Endothelial cell of umbilical vein (primary cell): ENCODE data around the gene CHN2. TPM values are rescaled to one million over a fixed set of nuclear protein-coding genes. Genes with fewer than 3 reads are reported as not detected.

Source experiments
- BruUV-seq: library from RNA; stranded (reverse); fragments of 400-500 nt; replicated peaks from 2 replicates; lab custom pipeline; 2021; lab: Mats Ljungman, UMichigan
- CTCF ChIA-PET: fragments of 300-600, 350-600 bp; sonication (Branson Sonifier 250); formaldehyde crosslinking; loops from one replicate; lab custom pipeline; 2021; ENCODE audit warnings: antibody characterized with exemption, inconsistent platforms; lab: Charles Lee
- POLR2A ChIA-PET: fragments of 300-600, 350-600 bp; sonication (Branson Sonifier 250); formaldehyde crosslinking; loops from one replicate; lab custom pipeline; 2021; ENCODE audit warnings: antibody characterized with exemption, inconsistent platforms; lab: Charles Lee
- DNase-seq: peaks from one replicate; pipeline ENCODE4 v3.0.0-alpha.2; 2011; ENCODE audit warnings: low read depth, low spot score
- FAIRE-seq: peaks from 2 replicates; lab custom pipeline; 2011; peaks lifted over from hg19 to GRCh38; lab: Jason Lieb, UNC
- H2AFZ ChIP-seq: 2 replicates; pipeline ENCODE4 v1.6.0; 2012; ENCODE audit warnings: low read depth, low read length, control low read depth, inconsistent platforms
- H3K27ac ChIP-seq: 2 replicates; pipeline ENCODE4 v1.5.1; 2011; ENCODE audit warnings: low read depth, mild to moderate bottlenecking, control low read depth, low read length, moderate library complexity; ENCODE audit not compliant: insufficient read depth
- H3K27me3 ChIP-seq, 2 experiments: 2 replicates each; pipeline versions ENCODE4 v1.6.0 to v1.6.1; 2011; ENCODE audit warnings: low read length in 2 of 2, mixed read lengths in 1 of 2; ENCODE audit not compliant: control insufficient read depth in 2 of 2, insufficient read depth in 2 of 2
- H3K36me3 ChIP-seq, 2 experiments: 2 replicates in 1 of 2; 3 replicates in 1 of 2; pipeline ENCODE4 v1.5.1; 2011; ENCODE audit warnings: low read length in 2 of 2, mild to moderate bottlenecking in 1 of 2, moderate library complexity in 1 of 2; ENCODE audit not compliant: control insufficient read depth in 2 of 2, insufficient read depth in 2 of 2; ENCODE audit errors: extremely low read depth in 1 of 2
- H3K4me1 ChIP-seq: 3 replicates; pipeline ENCODE4 v1.5.1; 2011; ENCODE audit warnings: mild to moderate bottlenecking, low read length; ENCODE audit not compliant: control insufficient read depth, insufficient read depth; ENCODE audit errors: extremely low read depth
- H3K4me2 ChIP-seq: 2 replicates; pipeline ENCODE4 v1.6.1; 2011; ENCODE audit warnings: low read length, control low read depth, mixed read lengths; ENCODE audit not compliant: insufficient read depth
- H3K4me3 ChIP-seq, 3 experiments: fragments of 200-600 bp in 1 of 3; sonication (generic), shearing (Covaris generic) in 1 of 3; replicated peaks in 1 of 3; 2 replicates each; pipeline ENCODE4 v1.5.1; 2011 to 2016; ENCODE audit warnings: control low read depth in 3 of 3, low read length in 3 of 3, mild to moderate bottlenecking in 2 of 3, inconsistent platforms in 1 of 3, low read depth in 1 of 3, moderate library complexity in 1 of 3; ENCODE audit not compliant: insufficient read depth in 1 of 3
- H3K79me2 ChIP-seq: 2 replicates; pipeline ENCODE4 v1.6.0; 2012; ENCODE audit warnings: low read length, inconsistent platforms; ENCODE audit not compliant: control insufficient read depth, insufficient read depth
- H3K9ac ChIP-seq: replicated peaks from 2 replicates; pipeline ENCODE3; 2011; ENCODE audit warnings: low read length, control low read depth; ENCODE audit not compliant: insufficient read depth; ENCODE audit errors: extremely low read depth
- H3K9me1 ChIP-seq: replicated peaks from 3 replicates; pipeline ENCODE4 v1.6.0; 2011; ENCODE audit warnings: mild to moderate bottlenecking, low read length; ENCODE audit not compliant: control insufficient read depth, insufficient read depth; ENCODE audit errors: extremely low read depth
- H3K9me3 ChIP-seq: replicated peaks from 2 replicates; pipeline ENCODE4 v1.5.1; 2012; ENCODE audit warnings: low read length, inconsistent platforms; ENCODE audit not compliant: control insufficient read depth, insufficient read depth
- H4K20me1 ChIP-seq: replicated peaks from 2 replicates; pipeline ENCODE3; 2011; ENCODE audit warnings: mild to moderate bottlenecking, low read length; ENCODE audit not compliant: control insufficient read depth, insufficient read depth; ENCODE audit errors: extremely low read depth
- CTCF ChIP-seq, 2 donors: IDR thresholded peaks; 1 replicate in 1 of 2; 2 replicates in 1 of 2; pipeline ENCODE4 v1.5.1; 2011; ENCODE audit warnings: low read length in 2 of 2, mild to moderate bottlenecking in 2 of 2, moderate library complexity in 2 of 2, control low read depth in 1 of 2, inconsistent platforms in 1 of 2, low read depth in 1 of 2; ENCODE audit not compliant: insufficient read depth in 1 of 2; ENCODE audit errors: extremely low read depth in 1 of 2
- EZH2 ChIP-seq: IDR thresholded peaks from 2 replicates; pipeline ENCODE4 v1.6.1; 2012; ENCODE audit warnings: borderline replicate concordance, low read depth, mild to moderate bottlenecking, moderate library complexity, low read length, inconsistent platforms; ENCODE audit not compliant: severe bottlenecking
- FOS ChIP-seq: IDR thresholded peaks from 2 replicates; pipeline ENCODE4 v1.6.1; 2011; ENCODE audit warnings: mild to moderate bottlenecking, low read length, moderate library complexity, borderline replicate concordance; ENCODE audit not compliant: insufficient read depth
- GATA2 ChIP-seq: IDR thresholded peaks from 2 replicates; pipeline ENCODE4 v1.7.0; 2011; ENCODE audit warnings: low read depth, mild to moderate bottlenecking, moderate library complexity, mixed read lengths, low read length; ENCODE audit not compliant: insufficient read length, insufficient read depth
- JUN ChIP-seq: IDR thresholded peaks from 2 replicates; pipeline ENCODE4 v1.6.1; 2011; ENCODE audit warnings: borderline replicate concordance, low read depth; ENCODE audit not compliant: insufficient read length, insufficient read depth
- MAX ChIP-seq: IDR thresholded peaks from 2 replicates; pipeline ENCODE4 v1.6.1; 2011; ENCODE audit not compliant: insufficient read depth, insufficient read length
- MYC ChIP-seq: IDR thresholded peaks from one replicate; pipeline ENCODE4 v1.6.1; 2011; ENCODE audit warnings: mild to moderate bottlenecking, low read depth, low read length
- POLR2A ChIP-seq: IDR thresholded peaks from 2 replicates; pipeline ENCODE4 v1.6.1; 2012; ENCODE audit warnings: low read depth, mild to moderate bottlenecking, control low read depth, low read length
- POLR2AphosphoS5 ChIP-seq: IDR thresholded peaks from 2 replicates; pipeline ENCODE4 v1.6.1; 2012; ENCODE audit warnings: low read depth, mild to moderate bottlenecking, control low read depth, low read length, moderate library complexity; ENCODE audit not compliant: insufficient read depth
- dilution Hi-C: fragments of 300-500 bp; cut with MboI; formaldehyde crosslinking; loops from one replicate; pipeline ENCODE4 v1.15.0; 2019; ENCODE audit warnings: low sequenced_read_pairs; ENCODE audit not compliant: extremely low pct_ligation_motif_present
- intact Hi-C: fragments of 100-400 bp; cut with micrococcal nuclease; formaldehyde crosslinking; loops from one replicate; pipeline ENCODE4 v1.10.0; 2022
- polyA plus RNA-seq, 4 experiments: library from polyadenylated mRNA; depleted of rRNA in 3 of 4; stranded (reverse) in 3 of 4; unstranded in 1 of 4; fragments of >200 nt; gene quantifications; 2 replicates each; pipeline versions ENCODE4 v1.2.1 to v1.2.3, GENCODE V29; 2011 to 2012; ENCODE audit warnings: missing spikeins in 1 of 4
- total RNA-seq: library from RNA; stranded (reverse); gene quantifications from 2 replicates; pipeline ENCODE4 v1.2.3, GENCODE V29; 2021

Gene CHN2
- total and polyA plus RNA-seq, 2 donors (not counting 3 experiments of a cell fraction or from before 2014, with no cell fraction given), result 1.4 to 5.0 TPM

GRCh38 chr7:29270594-29271318 lies 76.2 kb downstream of the CHN2 start:
- no peaks in the 10 kb centered on the region for H3K27me3 ChIP-seq
- H3K9me3 ChIP-seq, result no peaks in the 10 kb centered on the region
- no TSS peak for BruUV-seq
- ChIA-PET POLR2A (no interaction called here), CTCF (interaction anchor here (0.7 to 0.9 kb wide), 2 partner anchors 10 to 314 kb away, joined by 3 read pairs; no protein-coding TSS in a partner anchor)
- H3K36me3 ChIP-seq, result no peaks in the 10 kb centered on the region
- no peak overlapping the region for H3K9ac ChIP-seq
- peaks cover 9% of the 10 kb centered on the region for H3K4me1 ChIP-seq
- no peaks in the 10 kb centered on the region for H4K20me1 ChIP-seq
- no peaks in the 10 kb centered on the region for H3K79me2 ChIP-seq
- no peak for DNase-seq
- dilution Hi-C loops, result no loop called here
- intact Hi-C loops, result loop anchor here (10.0 kb wide), 1 partner anchor 214 kb away; no protein-coding TSS in a partner anchor
- no peak overlapping the region for H3K4me2 ChIP-seq
- H3K4me3 ChIP-seq, result no peak overlapping the region
- peak overlapping the region; percentile 86 for H2AFZ ChIP-seq
- no peaks in the 10 kb centered on the region for H3K9me1 ChIP-seq
- no peak for FAIRE-seq
- no peak overlapping the region for H3K27ac ChIP-seq
- no peak for TF ChIP-seq FOS
- no peak for TF ChIP-seq EZH2
- TF ChIP-seq JUN, result no peak
- no peak for TF ChIP-seq POLR2A
- no peak for TF ChIP-seq MAX
- TF ChIP-seq POLR2AphosphoS5, result no peak
- no peak for TF ChIP-seq MYC
- no peak for TF ChIP-seq CTCF (IDR thresholded peaks at IDR 0.05; ENCODE audit: extremely low read depth in 1 of 2, insufficient read depth in 1 of 2, low read depth in 1 of 2, low read length in 2 of 2)
- no peak for TF ChIP-seq GATA2
